Endodermal cell (in vitro differentiated cells): ENCODE results near the gene ZGLP1. TPM values are rescaled to one million over a fixed set of nuclear protein-coding genes. Genes with fewer than 3 reads are reported as not detected.

Source experiments
- DNase-seq: peaks from one replicate; pipeline ENCODE4 v3.0.0-alpha.2; 2017
- H3K27ac ChIP-seq: 2 replicates; pipeline ENCODE4 v1.5.1; 2013; ENCODE audit warnings: mild to moderate bottlenecking, low read depth, low read length, moderate library complexity
- H3K27me3 ChIP-seq: 2 replicates; pipeline ENCODE4 v1.6.1; 2013; ENCODE audit warnings: mild to moderate bottlenecking, low read length, moderate library complexity; ENCODE audit not compliant: insufficient read depth, control insufficient read depth, poor library complexity, severe bottlenecking
- H3K36me3 ChIP-seq: 2 replicates; pipeline ENCODE4 v1.7.0; 2013; ENCODE audit warnings: mild to moderate bottlenecking, low read length, moderate library complexity; ENCODE audit not compliant: control insufficient read depth, insufficient read depth
- H3K4me1 ChIP-seq: one replicate; pipeline ENCODE4 v1.7.0; 2013; ENCODE audit warnings: low read length; ENCODE audit not compliant: control insufficient read depth, insufficient read depth
- H3K4me3 ChIP-seq: 2 replicates; pipeline ENCODE4 v1.5.1; 2013; ENCODE audit warnings: mild to moderate bottlenecking, low read length, moderate library complexity
- H3K9ac ChIP-seq: 2 replicates; pipeline ENCODE4 v1.6.1; 2013; ENCODE audit warnings: mild to moderate bottlenecking, low read length, moderate library complexity; ENCODE audit not compliant: poor library complexity, severe bottlenecking; ENCODE audit errors: extremely low read depth
- H3K9me3 ChIP-seq: 2 replicates; pipeline ENCODE4 v1.6.1; 2013; ENCODE audit warnings: mild to moderate bottlenecking, low read length, moderate library complexity; ENCODE audit not compliant: control insufficient read depth
- H3K27ac Mint-ChIP-seq: 2 replicates; pipeline ENCODE4 v1.8.0; 2020; ENCODE audit warnings: mixed read lengths
- H3K27me3 Mint-ChIP-seq: 2 replicates; pipeline ENCODE4 v1.8.0; 2021; ENCODE audit warnings: mild to moderate bottlenecking, mixed read lengths; ENCODE audit not compliant: insufficient read depth
- H3K36me3 Mint-ChIP-seq: 2 replicates; pipeline ENCODE4 v1.8.0; 2020; ENCODE audit warnings: low read depth, mixed read lengths
- H3K4me1 Mint-ChIP-seq: 2 replicates; pipeline ENCODE4 v1.8.0; 2020; ENCODE audit warnings: mixed read lengths
- H3K4me3 Mint-ChIP-seq: 2 replicates; pipeline ENCODE4 v1.8.0; 2020; ENCODE audit warnings: mild to moderate bottlenecking, moderate library complexity, mixed read lengths
- H3K9me3 Mint-ChIP-seq: 2 replicates; pipeline ENCODE4 v1.8.0; 2020; ENCODE audit warnings: mild to moderate bottlenecking, mixed read lengths
- WGBS, 2 experiments: methylation state at CpG; one replicate each; pipeline versions ENCODE4 v1.1.5 to v1.1.7; 2013; ENCODE audit warnings: missing lambda C conversion rate in 2 of 2, mixed read lengths in 1 of 2; ENCODE audit not compliant: insufficient coverage in 1 of 2, insufficient read length in 1 of 2; 5-methylcytosine and 5-hydroxymethylcytosine counted together
- total RNA-seq, 2 donors: library from RNA; stranded (reverse); fragmentation: NEBNext Ultra II Directional in 1 of 2; extraction: Animal tissue kit (Norgen Biotek cat#: 25700) in 1 of 2; gene quantifications; 2 replicates in 1 of 2; 3 replicates in 1 of 2; pipeline ENCODE4 v1.2.1, GENCODE V29; 2021
- TF ChIP-seq, protein P1 (sequence below): fragments of 200-600 bp; sonication (generic); conservative IDR thresholded peaks from 2 replicates; pipeline ENCODE4 v1.5.0; 2021; ENCODE audit warnings: antibody characterized with exemption, mild to moderate bottlenecking

The ZGLP1 gene
- total RNA-seq, 2 donors from 2014 or later = 4.5 to 7.8 TPM

DNA sequence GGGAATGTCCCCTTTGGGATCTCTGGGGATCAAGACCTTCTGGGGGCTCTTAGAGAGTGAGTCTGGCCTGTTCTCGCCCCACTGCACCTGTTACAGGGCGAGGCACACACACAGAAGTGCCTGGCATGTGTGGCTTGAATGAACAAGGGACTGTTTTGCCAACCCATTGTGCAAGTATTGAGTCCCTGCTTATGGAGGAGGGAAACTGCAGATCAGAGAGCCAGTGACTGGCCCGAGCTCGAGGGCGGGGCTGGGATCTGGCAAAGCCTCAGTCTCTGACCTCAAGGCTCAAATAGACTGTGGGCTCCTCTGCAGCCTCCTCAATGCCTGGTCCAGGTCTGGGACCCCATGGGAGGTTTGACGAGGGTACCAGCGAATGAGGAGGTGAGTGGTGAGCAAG, 18.2 kb upstream of the ZGLP1 start:
- no peak overlapping the region for H3K4me3 Mint-ChIP-seq
- H3K27me3 ChIP-seq = no peaks in the 10 kb centered on the region
- no peak overlapping the region for H3K9ac ChIP-seq
- TF ChIP-seq, protein P1, sequence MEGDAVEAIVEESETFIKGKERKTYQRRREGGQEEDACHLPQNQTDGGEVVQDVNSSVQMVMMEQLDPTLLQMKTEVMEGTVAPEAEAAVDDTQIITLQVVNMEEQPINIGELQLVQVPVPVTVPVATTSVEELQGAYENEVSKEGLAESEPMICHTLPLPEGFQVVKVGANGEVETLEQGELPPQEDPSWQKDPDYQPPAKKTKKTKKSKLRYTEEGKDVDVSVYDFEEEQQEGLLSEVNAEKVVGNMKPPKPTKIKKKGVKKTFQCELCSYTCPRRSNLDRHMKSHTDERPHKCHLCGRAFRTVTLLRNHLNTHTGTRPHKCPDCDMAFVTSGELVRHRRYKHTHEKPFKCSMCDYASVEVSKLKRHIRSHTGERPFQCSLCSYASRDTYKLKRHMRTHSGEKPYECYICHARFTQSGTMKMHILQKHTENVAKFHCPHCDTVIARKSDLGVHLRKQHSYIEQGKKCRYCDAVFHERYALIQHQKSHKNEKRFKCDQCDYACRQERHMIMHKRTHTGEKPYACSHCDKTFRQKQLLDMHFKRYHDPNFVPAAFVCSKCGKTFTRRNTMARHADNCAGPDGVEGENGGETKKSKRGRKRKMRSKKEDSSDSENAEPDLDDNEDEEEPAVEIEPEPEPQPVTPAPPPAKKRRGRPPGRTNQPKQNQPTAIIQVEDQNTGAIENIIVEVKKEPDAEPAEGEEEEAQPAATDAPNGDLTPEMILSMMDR = no peak
- peaks cover 43% of the 10 kb centered on the region for H3K36me3 Mint-ChIP-seq
- WGBS, 2 experiments = 96 to 100% methylated on average over 2 to 7 of the region's 7 CpGs
- H3K4me3 ChIP-seq = no peak overlapping the region
- H3K27ac Mint-ChIP-seq = no peak overlapping the region
- no peaks in the 10 kb centered on the region for H3K27me3 Mint-ChIP-seq
- H3K9me3 ChIP-seq = no peaks in the 10 kb centered on the region
- no peak for DNase-seq
- peaks cover 38% of the 10 kb centered on the region for H3K36me3 ChIP-seq
- H3K9me3 Mint-ChIP-seq = no peaks in the 10 kb centered on the region
- H3K27ac ChIP-seq = no peak overlapping the region
- H3K4me1 Mint-ChIP-seq = peaks cover 7% of the 10 kb centered on the region
- H3K4me1 ChIP-seq = peaks cover 3% of the 10 kb centered on the region

DNA sequence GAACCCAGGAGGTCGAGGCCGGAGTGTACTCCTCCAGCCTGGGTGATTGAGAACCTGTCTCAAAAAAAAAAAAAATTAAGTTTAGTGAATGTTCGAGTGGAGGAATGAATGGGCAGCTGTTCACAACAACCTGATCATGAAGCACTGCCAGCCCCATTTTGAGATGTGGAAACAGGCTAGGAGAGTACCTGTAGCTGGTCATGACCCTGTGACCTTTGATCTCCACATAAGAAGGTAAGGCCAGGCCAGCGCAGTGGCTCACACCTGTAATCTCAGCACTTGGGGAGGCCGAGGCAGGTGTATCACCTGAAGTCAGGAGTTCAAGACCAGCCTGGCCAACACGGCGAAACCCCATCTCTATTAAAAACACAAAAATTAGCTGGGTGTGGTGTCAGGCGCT, 16.1 kb upstream of the ZGLP1 start:
- H3K27me3 Mint-ChIP-seq = no peaks in the 10 kb centered on the region

DNA sequence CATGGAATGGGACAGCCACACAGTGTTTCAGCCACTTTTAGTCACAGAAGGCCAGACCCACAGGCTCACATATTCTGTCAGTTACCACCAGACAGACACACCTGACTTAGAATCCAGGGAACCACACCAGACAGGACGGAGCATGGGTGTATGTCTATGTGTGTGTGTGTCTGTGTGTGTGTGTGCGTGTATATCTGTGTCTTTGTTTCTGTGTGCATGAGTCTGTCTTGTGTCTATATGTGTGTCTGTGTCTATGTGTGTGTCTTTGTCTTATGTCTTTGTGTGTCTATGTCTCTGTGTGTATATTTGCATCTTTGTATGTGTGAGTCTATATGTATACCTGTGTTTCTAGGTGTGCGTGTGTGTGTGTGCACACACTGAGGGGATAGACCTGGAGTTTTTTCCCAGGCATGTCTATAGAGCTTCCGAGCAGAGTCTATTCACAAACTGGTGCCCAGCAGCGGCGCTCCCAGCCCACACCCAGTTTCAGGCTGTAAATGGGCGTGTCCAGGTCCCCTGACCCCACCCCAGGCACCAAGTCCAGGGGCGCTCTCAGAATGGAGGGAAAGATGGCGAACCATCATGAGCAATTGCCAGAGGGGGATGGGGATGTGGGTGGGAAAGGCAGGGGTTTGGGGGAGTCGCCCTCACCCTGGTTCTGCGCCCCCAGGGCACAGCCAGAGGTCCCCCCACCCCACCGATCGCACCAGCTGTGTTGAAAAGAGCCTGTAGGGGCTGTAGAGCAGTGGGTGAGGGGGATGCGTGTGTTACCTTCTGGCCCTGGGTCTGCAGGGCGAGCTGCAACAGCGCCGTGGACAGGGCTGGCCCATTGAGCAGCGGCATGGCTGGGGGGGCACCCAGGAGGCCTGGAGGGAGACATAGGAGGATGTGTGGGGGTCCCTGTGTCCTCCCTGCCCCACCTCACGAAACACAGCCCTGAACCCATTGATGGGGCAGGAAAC, 12.5 kb upstream of the ZGLP1 start:
- Mint-ChIP-seq H3K9me3 (no peaks in the 10 kb centered on the region), H3K27me3 (no peaks in the 10 kb centered on the region), H3K4me3 (no peak overlapping the region), H3K36me3 (peaks cover 38% of the 10 kb centered on the region), H3K27ac (no peak overlapping the region), H3K4me1 (no peaks in the 10 kb centered on the region)
- Histone ChIP-seq H3K9me3 (no peaks in the 10 kb centered on the region), H3K27me3 (no peaks in the 10 kb centered on the region), H3K4me3 (no peak overlapping the region), H3K9ac (no peak overlapping the region), H3K36me3 (peaks cover 49% of the 10 kb centered on the region), H3K4me1 (no peaks in the 10 kb centered on the region), H3K27ac (no peak overlapping the region)
- 90 to 95% methylated on average over 11 to 19 of the region's 19 CpGs for WGBS, 2 experiments
- DNase-seq = no peak
- TF ChIP-seq, protein P1 = no peak

More for the DNA sequence above, 16.1 kb upstream of the ZGLP1 start:
- Mint-ChIP-seq H3K4me1 (no peaks in the 10 kb centered on the region), H3K4me3 (no peak overlapping the region), H3K36me3 (peaks cover 51% of the 10 kb centered on the region), H3K9me3 (no peaks in the 10 kb centered on the region), H3K27ac (no peak overlapping the region)
- peaks cover 54% of the 10 kb centered on the region for H3K36me3 ChIP-seq
- H3K4me3 ChIP-seq = no peak overlapping the region
- H3K9ac ChIP-seq = no peak overlapping the region
- H3K27ac ChIP-seq = no peak overlapping the region
- 95 to 96% methylated on average over 5 to 8 of the region's 8 CpGs for WGBS, 2 experiments
- no peaks in the 10 kb centered on the region for H3K9me3 ChIP-seq
- no peaks in the 10 kb centered on the region for H3K4me1 ChIP-seq
- DNase-seq = no peak
- no peaks in the 10 kb centered on the region for H3K27me3 ChIP-seq
- TF ChIP-seq, protein P1 = no peak
